LNCAP (cell line): ENCODE measurements around the gene BDH1.

ENCODE experiments used
- TF ChIP-seq, protein P1 (sequence below): fragments of 450-650 bp; IDR thresholded peaks from 2 replicates; pipeline ENCODE4 v1.5.1; 2017; ENCODE audit warnings: mild to moderate bottlenecking

BDH1 gene

DNA sequence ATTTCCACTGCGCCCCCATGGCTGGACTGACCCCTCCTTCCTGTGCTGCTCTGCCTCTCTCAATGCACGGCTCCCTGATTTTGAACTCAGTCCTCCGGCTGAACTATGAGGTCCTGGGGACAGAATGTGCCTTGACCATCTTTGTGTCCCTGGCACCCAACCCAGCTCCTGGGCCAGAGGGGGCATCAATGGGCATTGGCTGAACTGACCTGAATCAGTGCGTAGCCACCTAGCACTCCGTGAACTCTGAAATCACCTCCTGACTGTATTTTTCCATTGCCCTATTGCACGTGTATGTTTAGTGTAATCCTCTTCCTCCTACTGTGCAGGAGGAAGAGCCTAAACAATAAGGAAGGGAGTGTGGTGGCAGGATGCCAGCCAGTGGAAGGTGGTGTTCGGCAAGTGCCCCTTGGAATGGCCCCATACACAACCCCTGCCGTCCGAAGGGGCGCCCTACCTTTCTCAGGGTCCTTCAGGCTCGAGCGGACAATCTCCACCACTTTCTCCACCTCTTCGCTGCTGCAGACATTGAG, 33.5 kb downstream of the BDH1 start:
- TF ChIP-seq, protein P1, sequence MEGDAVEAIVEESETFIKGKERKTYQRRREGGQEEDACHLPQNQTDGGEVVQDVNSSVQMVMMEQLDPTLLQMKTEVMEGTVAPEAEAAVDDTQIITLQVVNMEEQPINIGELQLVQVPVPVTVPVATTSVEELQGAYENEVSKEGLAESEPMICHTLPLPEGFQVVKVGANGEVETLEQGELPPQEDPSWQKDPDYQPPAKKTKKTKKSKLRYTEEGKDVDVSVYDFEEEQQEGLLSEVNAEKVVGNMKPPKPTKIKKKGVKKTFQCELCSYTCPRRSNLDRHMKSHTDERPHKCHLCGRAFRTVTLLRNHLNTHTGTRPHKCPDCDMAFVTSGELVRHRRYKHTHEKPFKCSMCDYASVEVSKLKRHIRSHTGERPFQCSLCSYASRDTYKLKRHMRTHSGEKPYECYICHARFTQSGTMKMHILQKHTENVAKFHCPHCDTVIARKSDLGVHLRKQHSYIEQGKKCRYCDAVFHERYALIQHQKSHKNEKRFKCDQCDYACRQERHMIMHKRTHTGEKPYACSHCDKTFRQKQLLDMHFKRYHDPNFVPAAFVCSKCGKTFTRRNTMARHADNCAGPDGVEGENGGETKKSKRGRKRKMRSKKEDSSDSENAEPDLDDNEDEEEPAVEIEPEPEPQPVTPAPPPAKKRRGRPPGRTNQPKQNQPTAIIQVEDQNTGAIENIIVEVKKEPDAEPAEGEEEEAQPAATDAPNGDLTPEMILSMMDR = no peak

DNA sequence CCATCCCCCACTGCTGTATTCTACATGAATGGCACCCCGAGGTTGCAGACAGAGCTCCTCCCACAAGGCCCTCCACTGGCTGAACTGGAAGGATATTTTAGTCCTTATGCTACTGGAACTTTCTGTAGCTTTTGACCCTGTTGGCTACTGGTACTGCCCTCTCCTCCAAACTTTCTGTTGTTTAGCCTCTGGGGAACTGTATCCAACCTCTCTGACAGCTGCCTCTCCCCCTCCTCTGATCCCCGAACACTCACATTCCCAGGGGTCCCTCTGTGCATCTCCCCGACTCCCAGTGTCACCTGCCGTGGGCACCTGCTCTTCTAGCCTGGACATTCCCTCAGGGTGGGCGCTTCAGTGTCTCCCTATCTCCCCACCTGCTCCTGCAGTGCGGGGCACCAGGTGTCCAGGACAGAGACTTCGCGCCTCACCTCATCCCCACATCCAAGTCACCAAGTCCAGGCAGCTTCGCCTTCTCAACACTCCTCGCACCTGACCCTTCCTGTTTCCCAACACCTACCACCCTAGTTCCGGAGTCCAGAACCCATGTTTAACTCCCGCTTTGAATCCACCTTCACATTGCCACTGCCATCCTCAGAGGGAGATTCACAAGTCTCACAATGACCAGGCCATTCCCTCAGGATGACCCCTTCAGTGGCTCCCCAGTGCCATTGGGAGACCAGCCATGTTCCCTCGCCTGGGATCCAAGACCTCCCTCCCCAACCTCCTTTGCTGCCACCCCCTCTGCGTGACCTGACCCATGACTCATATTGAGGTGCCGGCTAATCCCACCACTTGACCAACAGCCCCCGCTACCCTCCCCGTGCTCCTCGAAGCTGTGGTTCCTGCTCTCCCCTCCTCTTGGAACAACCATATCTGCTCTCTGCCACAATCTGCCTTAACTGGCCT, 34.2 kb downstream of the BDH1 start:
- TF ChIP-seq, protein P1 = no peak

DNA sequence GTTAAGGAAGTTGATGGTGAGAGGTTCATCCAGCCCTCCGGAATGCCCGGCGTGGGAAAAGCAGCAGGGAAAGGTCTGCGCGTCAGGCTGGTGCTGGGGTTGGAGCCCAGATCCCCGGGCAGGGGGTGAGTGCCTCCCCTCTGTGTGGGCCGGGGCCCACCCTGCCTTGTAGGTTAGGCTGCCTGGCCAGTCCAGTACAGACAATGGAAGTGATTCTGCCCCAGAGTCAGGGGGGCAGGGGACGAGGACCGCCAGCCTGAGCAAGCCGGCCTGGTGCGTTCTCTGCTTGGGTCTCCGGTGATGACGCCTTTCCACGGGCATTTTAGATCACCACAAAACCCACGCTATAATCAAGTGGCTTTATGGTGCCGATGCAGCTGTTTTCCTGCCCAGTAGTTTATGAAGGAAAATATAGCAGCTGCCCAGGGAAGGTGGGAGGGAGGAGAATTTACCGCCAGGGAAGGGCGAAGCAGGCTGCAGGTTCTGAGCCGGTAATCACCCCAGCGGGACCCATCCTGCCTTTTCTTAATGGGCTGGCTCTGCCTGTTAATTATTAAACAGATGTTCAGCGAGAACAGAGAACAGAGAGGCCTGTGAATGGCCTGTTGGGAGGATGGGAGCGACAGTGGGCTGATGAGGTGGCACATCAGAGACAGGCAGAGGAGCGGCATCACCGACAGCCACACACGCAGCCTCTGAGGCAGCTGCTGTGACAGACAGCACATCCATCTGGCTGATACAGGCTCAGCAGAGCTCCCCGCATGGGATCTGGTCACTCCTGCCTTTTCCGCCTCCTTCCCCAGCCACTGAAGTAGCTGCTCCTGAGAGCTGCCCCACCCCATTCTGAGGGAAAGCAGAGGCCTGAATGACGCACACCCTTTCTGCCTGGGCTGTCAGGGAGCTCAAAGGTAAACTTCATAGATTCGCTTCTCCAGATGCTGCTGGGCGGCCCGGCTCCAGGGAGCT, 35.2 kb downstream of the BDH1 start:
- TF ChIP-seq, protein P1 = no peak

DNA sequence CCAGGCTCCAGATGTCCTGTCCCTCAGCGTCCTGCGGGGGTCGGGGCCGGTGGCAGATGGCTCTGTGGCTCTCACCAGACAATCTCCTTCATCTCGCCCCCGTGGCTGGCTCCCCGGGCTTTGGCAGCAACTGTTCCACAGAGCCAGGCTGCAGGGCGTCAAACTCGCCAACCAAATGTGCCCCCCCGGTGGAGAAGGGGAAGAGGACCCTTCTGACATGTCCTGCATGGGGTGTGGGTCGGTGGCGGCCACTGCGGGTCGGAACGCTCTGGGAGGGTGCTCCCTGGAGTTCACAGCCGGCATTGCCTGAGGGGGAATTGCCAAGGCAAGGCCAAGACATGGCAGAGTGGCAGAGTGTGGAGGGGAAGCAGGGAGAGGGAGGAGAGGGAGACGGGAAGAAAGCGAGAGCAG, 36.0 kb downstream of the BDH1 start:
- TF ChIP-seq, protein P1 = no peak

DNA sequence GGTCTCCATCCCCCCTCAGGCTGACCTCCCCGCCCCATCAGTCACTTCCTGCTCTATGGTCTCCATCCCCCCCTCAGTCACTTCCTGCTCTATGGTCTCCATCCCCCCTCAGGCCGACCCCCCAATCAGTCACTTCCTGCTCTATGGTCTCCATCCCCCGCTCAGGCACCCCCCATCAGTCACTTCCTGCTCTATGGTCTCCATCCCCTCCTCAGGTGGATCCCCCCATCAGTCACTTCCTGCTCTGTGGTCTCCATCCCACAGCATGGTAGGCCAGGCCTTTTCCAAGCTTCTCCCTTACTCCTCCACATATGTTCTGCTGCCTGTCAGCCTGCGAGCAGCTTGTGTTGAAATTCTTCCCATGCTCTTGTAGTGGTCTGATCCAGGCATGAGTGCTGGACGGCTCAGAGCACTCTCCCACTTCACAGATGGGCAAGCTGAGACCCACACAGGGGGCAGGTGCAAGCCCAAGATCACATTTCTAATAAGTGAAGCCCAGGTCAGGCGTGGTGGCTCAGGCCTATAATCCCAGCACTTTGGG, 36.8 kb downstream of the BDH1 start:
- TF ChIP-seq, protein P1 = no peak

DNA sequence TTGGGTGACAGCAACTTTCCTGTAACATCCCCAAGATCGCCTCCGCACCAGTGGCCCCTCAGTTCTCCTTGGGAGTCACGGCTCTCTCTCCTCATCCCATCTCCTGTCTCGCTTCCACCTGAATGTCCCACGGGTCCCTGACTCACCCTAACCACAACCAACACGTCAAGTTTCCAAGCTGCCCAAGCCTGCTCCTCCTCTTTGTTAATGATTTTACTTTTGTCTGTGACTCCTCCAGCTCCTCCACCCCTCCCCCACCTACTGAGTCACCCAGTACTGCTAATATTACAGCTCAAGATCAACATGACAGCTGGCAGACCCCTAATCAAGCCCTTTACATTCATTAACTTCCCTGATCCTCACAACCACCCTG, 39.3 kb downstream of the BDH1 start:
- TF ChIP-seq, protein P1 = no peak

DNA sequence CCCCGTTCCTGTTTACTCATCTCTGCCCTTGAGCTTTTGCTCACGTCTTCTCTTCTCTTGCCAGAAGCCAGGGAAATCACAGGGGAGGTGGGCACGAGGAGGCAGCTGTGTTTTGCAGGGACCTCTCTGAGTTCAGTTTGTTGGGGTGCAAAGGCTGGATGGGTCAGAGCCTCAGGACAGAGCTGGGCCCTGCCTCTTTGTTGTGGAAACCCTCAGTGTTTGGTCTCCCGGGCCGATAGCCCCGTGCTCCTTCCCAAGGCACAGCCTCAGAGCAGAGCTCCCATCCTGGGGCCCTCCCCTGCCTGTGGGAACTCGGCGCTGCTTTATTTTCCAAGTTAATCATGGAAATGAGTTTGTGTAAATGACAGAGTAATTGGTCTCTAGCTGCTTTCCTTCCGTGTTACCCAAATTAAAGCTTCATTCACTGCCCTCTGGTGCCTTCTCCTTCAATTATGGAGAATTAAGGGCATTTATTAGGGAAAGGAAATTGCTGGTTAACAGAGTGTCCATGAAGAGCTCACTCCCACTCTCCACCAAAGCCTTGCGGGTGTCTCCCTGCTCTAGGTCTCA, 40.9 kb downstream of the BDH1 start:
- TF ChIP-seq, protein P1 = no peak
